K562 (cell line): Measurements from ENCODE around the gene ACKR2. TPM values are rescaled to one million over a fixed set of nuclear protein-coding genes. Genes with fewer than 3 reads are reported as not detected.

Experiments used
- BMI1 ChIP-seq: fragments of 150-350 bp; IDR thresholded peaks from 2 replicates; pipeline ENCODE4 v1.6.1; 2014; ENCODE audit warnings: low read length
- CBFA2T3 ChIP-seq: fragments of 450-650 bp; IDR thresholded peaks from 2 replicates; pipeline ENCODE4 v1.6.1; 2017
- CXXC5 ChIP-seq: fragments of 250-450 bp; sonication (Bioruptor Pico); IDR thresholded peaks from 2 replicates; pipeline ENCODE4 v1.8.0; 2022; ENCODE audit warnings: inconsistent platforms, mild to moderate bottlenecking, moderate library complexity
- TGIF2 ChIP-seq: sonication (generic); formaldehyde crosslinking; IDR thresholded peaks from 2 replicates; pipeline ENCODE4 v1.8.1; 2022; ENCODE audit warnings: mild to moderate bottlenecking, missing genetic modification reagents, moderate library complexity
- polyA plus RNA-seq, 8 experiments: library from polyadenylated mRNA; depleted of rRNA in 4 of 8; stranded (reverse) in 5 of 8; unstranded in 3 of 8; fragments of >200 nt; fragmentation: Nextera tagmentation in 2 of 8; fragmentation: Illumina TruSeq in 1 of 8; extraction: Ambion mirVana in 2 of 8; extraction: Trizol in 1 of 8; gene quantifications; 2 replicates each; pipeline versions ENCODE4 v1.2.1 to v1.2.3, GENCODE V29; 2011 to 2014; ENCODE audit warnings: inconsistent platforms in 1 of 8, missing spikeins in 1 of 8
- total RNA-seq, 7 experiments: library from RNA; depleted of rRNA in 6 of 7; stranded (reverse); fragments of >200 nt in 6 of 7; fragmentation: Illumina TruSeq in 2 of 7; extraction: Trizol in 2 of 7; gene quantifications; 2 replicates each; pipeline versions ENCODE4 v1.2.1 to v1.2.3, GENCODE V29; 2011 to 2021; ENCODE audit warnings: low replicate concordance in 1 of 7
- TF ChIP-seq, protein P1 (sequence below), 2 experiments: fragments of 450-650 bp in 1 of 2; sonication (generic) in 1 of 2; formaldehyde crosslinking in 1 of 2; IDR thresholded peaks; 2 replicates each; pipeline versions ENCODE4 v1.7.1 to v1.9.0; 2016 to 2022; ENCODE audit warnings: inconsistent platforms in 1 of 2, mild to moderate bottlenecking in 1 of 2, missing genetic modification reagents in 1 of 2

ACKR2 gene
- total and polyA plus RNA-seq, 9 of the 15 experiments (the other 6 are each of a cell fraction or from before 2014, with no cell fraction given) = 0.03 to 0.69 (median 0.25) TPM; not detected in 1

DNA sequence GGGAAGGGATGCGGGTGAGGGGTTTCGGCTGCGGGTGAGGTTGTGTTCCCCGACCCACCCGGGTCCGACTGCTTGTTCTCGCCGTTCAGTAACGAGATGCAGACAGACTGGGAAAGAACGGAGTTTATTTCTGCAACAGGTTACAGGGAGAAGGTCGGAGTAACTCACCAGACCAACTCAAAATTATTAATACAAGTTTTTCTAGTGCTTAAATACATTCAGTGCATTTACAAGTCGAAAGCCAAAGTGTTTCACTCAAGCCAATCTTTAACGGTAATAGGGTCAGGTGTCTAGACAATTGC lies 4.5 kb upstream of the ACKR2 start (continued):
- TF ChIP-seq, protein P1, sequence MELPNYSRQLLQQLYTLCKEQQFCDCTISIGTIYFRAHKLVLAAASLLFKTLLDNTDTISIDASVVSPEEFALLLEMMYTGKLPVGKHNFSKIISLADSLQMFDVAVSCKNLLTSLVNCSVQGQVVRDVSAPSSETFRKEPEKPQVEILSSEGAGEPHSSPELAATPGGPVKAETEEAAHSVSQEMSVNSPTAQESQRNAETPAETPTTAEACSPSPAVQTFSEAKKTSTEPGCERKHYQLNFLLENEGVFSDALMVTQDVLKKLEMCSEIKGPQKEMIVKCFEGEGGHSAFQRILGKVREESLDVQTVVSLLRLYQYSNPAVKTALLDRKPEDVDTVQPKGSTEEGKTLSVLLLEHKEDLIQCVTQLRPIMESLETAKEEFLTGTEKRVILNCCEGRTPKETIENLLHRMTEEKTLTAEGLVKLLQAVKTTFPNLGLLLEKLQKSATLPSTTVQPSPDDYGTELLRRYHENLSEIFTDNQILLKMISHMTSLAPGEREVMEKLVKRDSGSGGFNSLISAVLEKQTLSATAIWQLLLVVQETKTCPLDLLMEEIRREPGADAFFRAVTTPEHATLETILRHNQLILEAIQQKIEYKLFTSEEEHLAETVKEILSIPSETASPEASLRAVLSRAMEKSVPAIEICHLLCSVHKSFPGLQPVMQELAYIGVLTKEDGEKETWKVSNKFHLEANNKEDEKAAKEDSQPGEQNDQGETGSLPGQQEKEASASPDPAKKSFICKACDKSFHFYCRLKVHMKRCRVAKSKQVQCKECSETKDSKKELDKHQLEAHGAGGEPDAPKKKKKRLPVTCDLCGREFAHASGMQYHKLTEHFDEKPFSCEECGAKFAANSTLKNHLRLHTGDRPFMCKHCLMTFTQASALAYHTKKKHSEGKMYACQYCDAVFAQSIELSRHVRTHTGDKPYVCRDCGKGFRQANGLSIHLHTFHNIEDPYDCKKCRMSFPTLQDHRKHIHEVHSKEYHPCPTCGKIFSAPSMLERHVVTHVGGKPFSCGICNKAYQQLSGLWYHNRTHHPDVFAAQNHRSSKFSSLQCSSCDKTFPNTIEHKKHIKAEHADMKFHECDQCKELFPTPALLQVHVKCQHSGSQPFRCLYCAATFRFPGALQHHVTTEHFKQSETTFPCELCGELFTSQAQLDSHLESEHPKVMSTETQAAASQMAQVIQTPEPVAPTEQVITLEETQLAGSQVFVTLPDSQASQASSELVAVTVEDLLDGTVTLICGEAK (IDR thresholded peaks at IDR 0.05) = peak; percentile 41; the same call in 1 of the 2 replicates
- TF ChIP-seq, protein P1 (CRISPR knock-in tag; IDR thresholded peaks at IDR 0.05) = no peak
- TF ChIP-seq BMI1 = no peak
- 0 out of 2 replicates have a peak, but pooled peaks have one; percentile 53 for TF ChIP-seq CXXC5
- TF ChIP-seq TGIF2 (CRISPR knock-in tag) = 0 out of 2 replicates have a peak, but pooled peaks have one; percentile 1
- TF ChIP-seq CBFA2T3 = no peak
